GM21576 (cell line): Measurements from ENCODE around the gene VPS11.
"Not testable (repeated sequence)": the region's sequence is repeated elsewhere in the genome, so short reads cannot be mapped to it uniquely, and the experiment has no call there.

Experiments
- ATAC-seq: cut with Tn5 transposase; IDR thresholded peaks from one replicate; pipeline ENCODE4 v1.9.1; 2021; ENCODE audit warnings: mild to moderate bottlenecking, moderate library complexity; ENCODE audit not compliant: unreplicated experiment

Gene VPS11

DNA sequence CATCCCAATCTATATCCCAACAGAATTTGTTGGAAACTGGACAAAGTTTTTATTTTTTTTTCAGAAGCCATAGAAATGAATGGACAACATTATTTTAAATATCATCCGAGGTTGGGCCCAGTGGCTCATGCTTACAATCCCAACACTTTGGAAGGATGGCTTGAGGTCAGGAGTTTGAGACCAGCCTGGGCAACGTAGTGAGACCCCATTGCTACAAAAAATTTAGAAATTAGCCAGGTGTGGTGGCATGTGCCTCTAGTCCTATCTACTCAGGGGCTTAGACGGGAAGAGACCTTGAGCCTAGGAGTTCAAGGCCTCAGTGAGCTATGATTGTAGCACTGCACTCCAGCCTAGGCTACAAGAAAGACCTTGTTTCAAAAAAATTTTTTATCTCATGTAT is 32.8 kb upstream of the VPS11 start:
- no peak for ATAC-seq

DNA sequence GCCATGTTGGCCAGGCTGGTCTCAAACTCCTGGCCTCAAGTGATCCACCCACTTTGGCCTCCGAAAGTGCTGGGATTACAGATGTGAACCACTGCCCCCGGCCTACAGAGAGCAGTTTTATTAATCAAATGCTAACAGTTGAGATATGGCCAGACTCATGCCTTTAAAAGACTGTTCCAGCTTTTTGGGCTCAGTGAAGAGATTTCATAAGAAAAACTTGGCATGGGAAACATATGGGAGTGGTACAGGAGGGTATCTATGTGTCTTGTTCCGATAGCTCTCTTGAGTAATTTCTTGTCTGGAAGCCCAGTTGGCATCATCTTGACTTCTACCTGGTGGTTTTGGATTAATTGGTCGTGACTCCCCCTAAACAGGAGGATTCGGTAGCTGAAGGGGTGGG is 28.7 kb upstream of the VPS11 start:
- ATAC-seq: no peak

DNA sequence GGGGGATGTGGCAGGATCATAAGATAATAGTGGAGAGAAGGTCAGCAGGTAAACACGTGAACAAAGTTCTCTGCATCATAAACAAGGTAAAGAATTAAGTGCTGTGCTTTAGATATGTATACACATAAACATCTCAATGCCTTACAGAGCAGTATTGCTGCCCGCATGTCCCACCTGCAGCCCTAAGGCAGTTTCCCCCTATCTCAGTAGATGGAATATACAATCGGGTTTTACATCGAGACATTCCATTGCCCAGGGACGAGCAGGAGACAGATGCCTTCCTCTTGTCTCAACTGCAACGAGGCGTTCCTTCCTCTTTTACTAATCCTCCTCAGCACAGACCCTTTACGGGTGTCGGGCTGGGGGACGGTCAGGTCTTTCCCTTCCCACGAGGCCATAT is 28.1 kb upstream of the VPS11 start:
- not testable (repeated sequence) for ATAC-seq

DNA sequence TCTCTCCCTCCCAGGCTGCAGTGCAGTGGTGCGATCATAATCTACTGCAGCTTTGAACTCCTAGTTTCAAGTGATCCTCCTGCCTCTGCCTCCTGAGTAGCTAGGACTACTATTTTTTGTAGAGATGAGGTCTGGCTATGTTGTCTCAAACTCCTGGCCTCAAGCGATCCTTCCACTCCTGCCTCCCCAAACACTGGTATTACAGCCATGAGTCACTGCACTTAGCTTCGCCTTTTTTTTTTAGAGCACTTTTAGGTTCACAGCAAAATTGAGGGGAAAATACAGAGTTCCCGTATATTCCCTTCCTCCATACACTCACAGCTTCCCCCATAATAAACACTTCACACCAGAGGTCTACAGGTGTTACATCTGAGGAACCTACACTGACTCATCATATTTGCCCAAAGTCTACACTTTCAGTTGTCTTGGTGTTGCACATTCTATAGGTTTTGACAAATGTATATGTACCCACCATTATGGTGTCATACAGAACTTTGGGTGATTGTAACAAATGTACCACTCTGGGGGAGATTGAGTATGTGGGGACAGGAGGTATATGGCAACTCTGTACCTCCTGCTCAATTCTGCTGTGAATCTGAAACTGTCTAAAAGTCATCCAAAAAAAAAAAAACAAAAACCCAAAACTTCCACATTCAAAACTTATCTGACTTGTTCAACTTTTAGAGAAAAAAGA is 25.6 kb upstream of the VPS11 start:
- ATAC-seq: no peak

- ATAC-seq: no peak
Measured at GRCh38 chr11:119042927-119043326, 24.7 kb upstream of the VPS11 start.

DNA sequence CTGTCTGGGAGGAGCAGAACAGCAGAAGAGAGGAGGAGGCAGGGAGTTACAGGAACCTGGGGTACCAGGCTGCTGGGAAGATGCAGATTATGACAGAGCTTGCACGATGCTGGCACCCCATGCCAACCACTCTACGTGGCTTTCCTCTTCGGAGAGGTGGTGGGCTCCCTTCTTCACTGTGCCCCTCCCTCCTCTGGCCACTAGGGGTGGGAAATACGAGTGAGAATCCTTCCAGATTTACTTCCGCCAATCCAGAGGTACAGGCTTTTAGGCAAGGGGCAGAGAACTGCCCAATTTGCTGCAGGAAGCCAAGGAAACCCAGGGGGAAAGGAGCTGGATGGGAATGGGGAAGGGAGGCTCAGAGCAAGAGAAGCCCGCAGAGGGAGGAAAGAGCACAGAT is 22.9 kb upstream of the VPS11 start:
- ATAC-seq: no peak

- ATAC-seq: no peak
Measured at GRCh38 chr11:119046489-119046888, 21.1 kb upstream of the VPS11 start.

DNA sequence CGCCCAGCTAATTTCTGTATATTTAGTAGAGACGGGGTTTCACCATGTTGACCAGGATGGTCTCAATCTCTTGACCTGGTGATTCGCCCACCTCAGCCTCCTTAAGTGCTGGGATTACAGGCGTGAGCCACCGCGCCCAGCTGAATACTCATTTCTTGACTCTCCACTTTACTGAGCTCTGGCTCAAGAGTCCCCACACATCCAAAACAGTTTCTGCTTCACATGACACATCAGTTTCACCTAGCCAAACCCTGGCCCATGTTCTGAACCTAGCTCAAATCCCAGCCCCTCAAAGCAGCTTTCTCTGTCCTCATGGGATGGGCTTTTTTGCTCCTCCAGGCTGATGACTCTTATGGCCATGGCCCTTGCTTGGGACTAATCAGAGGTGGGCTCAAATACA is 20.4 kb upstream of the VPS11 start:
- ATAC-seq: no peak

DNA sequence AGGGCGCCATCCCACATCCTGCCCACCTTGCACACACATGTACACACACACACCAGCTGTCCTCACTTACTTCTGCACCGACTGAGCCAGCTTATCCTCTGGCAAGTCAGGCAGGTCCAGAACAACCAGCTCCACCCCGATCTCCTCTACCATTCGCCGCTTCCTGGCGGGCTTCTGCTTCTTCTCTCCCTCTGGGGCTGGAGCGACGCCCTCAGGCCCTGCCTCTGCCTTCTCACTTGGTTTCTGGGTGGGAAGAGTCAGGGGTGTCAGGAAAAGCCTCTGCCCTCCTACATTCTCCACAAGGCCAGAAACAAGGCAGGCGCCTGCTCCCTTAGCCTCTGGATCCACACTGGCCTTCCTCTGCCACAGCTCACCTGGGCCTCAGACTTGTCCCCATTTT is 19.0 kb upstream of the VPS11 start:
- ATAC-seq: no peak

GRCh38 chr11:119049081-119049480 is 18.5 kb upstream of the VPS11 start:
- ATAC-seq: no peak

- ATAC-seq: no peak
Measured at GRCh38 chr11:119051440-119052162, 16.0 kb upstream of the VPS11 start.

GRCh38 chr11:119052163-119052814 is 15.3 kb upstream of the VPS11 start:
- ATAC-seq: no peak

GRCh38 chr11:119054418-119054817 is 13.2 kb upstream of the VPS11 start:
- ATAC-seq: no peak

GRCh38 chr11:119055901-119056300 is 11.7 kb upstream of the VPS11 start:
- no peak for ATAC-seq

DNA sequence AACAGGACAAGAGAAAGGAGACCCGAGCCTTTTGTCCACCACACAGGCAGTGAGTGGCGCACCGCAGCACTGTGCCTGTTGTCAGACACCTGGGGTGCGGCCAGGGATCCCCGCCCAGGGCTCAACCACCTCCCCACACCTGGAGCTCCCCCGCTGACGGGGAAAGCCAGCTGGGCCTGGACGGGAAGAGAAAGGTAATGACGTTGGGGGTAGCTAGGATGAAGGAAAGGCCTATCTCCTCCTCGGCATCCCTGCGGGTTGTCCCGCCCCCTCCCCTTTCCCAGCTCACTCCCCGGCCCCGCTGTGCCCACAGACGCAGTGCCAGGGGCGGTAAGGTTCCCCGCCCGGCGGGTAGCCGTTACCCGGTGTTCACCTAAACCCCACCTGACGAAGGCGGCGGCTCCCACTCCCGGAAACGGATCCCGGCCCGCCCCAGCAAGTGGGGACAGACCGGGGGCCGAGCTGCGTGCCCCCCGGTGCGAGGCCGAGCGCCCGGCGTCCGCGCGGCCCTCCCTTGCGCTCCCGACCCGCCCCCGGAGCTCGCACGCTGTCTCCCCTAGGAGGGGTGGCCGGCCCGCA is 11.1 kb upstream of the VPS11 start:
- ATAC-seq: peak; percentile 5

GRCh38 chr11:119057000-119057769 is 10.4 kb upstream of the VPS11 start, which contains the start of gene HYOU1:
Gene HYOU1, minus strand, starts transcription at chr11:119057205. Its CDS starts 1,045 bp downstream, at chr11:119056160.
- peak; percentile 88 for ATAC-seq

GRCh38 chr11:119059128-119059527 is 8.5 kb upstream of the VPS11 start:
- ATAC-seq: not testable (repeated sequence)

DNA sequence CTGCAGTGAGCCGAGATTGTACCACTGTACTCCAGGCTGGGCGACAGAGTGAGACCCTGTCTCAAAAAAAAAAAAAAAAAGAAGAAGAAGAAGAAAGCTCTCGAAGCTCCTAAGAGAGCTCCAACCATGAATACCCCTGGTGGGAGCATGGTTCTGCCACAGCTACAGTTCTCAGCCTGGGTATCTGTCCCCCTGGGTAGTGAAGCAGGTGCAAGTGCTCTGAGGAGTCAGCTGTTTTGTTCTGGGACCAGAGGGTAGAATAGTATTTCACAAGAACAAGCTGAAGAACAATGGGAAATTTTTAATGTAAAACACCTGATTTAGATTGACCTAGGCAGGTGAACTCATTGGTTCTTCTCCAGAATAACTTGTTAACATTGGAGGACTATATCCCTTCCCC is 6.4 kb upstream of the VPS11 start:
- ATAC-seq: no peak

- ATAC-seq: no peak
Measured at GRCh38 chr11:119062779-119063178, 4.8 kb upstream of the VPS11 start.

GRCh38 chr11:119065369-119065768 is 2.2 kb upstream of the VPS11 start:
- no peak for ATAC-seq

GRCh38 chr11:119077839-119078238 is 10.2 kb downstream of the VPS11 start:
- ATAC-seq: no peak
